ENCODE data around the gene MLLT1.

The MLLT1 gene

DNA sequence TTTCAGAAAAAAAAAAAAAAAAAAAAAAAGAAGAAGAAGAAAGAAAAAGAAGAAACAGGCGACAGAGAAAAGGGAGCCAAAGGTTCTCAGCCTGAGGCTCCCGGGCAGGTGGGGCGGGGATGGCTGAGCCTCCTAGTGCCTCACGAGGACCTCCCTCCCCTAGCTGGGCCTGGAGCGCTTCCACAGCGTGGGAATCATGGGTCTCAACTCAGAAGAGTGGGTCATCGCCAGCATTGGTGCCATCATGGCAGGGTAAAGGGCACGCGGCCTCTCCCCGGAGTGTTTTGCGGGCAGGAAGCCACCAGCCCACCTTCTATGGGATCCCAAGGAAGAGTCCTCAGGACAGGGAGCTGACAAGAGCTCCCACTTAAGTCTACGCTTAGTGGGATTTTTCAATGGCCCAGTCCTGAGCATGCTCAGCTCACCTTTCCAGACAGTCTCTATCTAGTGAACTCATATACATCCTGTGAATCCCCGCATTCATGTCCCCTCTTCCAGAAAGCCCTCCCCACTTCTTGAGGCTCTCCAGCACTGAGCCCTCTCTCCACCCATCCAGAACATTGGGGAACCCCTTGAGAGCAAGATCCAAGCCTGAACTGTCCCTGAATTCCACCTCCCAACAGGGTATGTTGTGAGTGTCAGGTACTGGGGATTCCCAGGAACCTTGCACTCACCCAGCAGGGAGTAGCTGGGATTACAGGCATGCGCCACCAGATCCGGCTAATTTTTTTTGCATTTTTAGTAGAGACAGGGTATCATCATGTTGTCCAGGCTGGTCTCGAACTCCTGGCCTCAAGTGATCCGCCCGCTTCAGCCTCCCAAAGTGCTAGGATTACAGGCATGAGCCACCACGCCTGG, 74.7 kb downstream of the MLLT1 start:
- DNase-seq, result no peak

DNA sequence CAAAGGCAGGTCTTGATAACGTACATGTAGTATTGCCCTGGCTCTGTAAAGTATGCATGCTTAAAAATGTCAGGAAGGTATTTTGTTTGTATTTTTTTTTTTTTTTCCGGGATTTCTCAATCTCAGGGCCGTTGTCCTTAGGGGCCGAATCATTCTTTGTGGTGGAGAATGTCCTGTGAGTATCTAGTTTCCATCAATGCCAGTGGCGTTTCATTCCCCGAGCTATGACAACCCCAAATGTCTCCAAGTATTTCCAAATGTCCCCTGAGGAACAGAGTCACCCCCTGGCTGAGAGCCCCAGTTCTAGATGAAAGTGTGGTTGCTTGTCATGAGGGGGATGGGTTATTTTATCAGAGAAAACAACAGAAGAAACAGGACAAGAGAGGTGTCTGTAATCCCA, 75.6 kb downstream of the MLLT1 start:
- DNase-seq, result no peak

DNA sequence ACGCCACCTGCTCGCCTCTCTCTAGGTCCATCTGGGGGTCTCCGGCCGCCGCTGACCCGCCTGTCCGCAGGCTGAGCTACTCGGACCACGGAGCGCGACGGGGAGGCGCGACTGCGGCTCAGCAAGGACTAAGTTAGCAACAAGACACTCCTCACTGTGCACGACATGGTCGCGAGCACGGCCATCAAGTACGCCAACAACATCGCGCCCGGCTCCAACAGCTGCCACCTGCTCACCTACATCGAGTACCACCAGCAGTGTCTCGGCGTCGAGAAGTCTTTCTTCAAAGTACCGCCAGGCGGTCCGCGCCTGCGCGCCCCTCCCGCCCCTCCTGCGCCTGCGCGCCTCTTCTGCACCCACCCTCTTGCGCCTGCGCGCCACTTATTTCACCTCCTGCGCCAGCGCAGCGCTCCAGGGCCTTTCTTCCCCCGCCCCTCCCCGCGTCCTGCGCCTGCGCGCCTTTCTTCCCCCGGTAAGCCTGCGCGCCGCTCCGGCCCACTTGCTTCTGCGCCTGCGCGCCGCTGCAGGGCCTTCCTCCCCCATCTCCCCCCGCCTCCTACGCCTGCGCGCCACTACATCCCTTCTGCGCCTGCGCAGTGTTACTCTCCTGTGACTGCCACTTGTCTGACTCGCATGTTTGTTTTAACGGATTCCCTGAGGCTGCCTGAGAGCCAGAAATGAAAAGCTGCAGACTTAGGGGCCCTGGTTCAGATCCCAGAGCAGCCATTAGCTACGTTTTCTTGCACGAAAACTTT, 80.4 kb downstream of the MLLT1 start:
- peak; percentile 100 for DNase-seq

DNA sequence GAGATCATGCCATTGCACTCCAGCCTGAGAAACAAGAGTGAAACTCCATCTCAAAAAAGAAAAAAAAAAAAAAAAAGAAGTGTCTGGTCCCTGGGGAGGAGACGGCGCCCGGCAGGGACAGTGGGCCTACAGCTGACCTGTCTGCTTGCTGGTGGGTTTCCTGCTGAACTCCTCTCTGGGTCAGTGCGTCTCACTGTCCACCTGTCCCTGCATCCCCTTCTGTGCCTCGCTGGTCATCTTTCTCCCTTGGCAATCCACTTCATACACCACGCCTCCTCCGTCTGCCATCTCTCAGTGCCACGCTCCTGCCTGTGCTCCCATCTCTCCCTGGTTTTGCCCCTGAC, 80.9 kb downstream of the MLLT1 start:
- no peak for DNase-seq

DNA sequence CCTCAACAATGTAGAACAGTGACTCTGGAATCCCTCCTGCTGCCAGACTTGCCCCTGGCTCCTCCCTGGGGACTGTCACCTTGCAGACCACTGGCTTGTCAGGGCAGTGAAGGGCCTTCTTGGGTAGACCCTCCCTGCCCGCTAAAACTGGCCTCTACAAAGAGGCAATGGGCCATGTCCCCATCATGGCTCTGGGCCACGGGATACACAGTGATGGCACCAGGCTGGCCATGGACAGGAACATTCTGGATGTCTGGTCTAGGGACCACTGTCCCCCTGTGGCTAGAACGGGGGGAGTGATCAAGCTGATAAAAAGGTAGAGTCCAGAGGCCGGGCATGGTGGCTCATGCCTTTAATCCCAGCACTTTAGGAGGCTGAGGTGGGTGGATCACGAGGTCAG, 83.4 kb downstream of the MLLT1 start:
- no peak for DNase-seq

DNA sequence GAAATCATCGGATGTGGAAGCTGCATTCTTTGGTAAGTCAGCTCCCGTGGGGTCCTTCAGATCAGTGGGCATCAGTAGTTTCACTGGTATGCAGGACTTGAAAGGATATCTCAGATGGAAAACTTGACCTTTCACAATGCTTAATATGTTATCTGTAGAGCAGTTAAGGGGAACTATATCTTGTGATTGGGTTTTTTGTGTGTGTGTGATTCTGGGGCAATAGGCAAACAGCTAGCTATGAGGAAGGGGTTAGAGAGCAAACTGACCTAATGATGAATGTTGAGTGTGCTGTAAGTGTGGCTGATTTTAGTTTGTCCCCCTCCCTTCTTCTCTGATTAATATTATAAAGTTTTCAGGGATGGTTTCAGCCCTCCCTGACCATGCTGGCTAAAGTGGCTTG, 91.0 kb downstream of the MLLT1 start:
- no peak for DNase-seq

DNA sequence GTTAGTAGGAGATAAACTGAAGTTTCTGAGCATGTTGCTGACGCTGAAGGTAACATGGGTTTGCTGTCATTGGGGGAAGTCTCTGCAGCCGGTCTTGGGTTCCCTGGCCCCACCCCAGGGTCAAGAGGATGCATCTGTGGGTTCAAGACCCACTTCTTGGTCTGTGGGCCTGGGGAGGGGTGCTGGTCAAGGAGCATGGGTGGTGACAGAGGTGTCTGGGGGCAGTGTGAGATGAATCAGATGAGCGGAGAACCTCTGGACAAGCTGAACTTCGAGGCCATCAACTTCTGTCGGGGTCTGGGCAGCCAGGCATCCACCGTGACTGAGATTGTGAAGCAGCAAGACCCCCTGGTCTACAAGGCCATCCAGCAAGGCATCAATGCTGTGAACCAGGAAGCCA, 92.4 kb downstream of the MLLT1 start:
- no peak for DNase-seq

DNA sequence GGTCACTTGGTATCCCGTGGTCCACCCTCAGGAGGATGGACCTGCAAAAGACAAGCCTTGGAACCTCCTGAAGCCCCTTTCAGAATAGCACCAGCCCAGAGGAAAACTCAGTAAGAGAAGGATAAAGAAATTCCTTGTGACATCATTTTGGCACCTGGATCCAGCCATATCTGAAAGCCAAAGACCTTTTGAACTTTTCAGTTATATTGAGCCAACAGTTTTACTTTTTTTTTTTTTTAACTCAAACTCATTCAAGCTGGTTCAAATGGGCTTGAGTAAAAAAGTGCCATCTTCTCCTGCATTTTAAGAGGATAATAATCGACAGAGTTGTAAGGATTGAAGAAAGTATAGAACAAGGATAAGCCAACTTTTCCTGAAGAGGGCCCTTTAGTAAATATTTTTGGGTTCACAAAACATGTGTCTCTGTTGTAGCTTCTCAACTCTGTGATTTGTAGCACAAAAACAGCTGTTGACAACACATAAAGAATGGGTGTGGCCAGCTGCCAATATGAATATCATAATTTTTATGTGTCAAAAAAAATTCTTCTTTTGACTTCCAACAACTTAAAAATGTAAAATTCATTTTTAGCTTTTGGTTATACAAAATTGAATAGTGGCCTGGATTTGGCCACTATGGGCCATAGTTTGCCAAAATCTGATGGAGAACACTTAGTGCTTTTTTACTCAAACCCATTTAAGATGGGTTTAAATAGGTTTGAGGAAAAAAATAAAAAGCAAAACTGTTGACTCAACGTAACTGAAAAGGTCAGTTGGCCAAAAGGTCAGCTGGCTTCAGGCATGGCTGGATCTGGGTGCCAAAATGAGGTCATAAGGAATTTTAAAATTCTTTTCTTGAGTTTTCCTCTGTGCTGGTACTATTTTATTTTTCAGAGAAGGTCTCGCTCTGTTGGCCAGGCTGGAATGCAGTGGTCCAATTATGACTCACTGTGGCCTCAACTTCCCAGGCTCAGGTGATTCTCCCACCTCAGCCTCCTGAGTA, 93.6 kb downstream of the MLLT1 start:
- no peak for DNase-seq

DNA sequence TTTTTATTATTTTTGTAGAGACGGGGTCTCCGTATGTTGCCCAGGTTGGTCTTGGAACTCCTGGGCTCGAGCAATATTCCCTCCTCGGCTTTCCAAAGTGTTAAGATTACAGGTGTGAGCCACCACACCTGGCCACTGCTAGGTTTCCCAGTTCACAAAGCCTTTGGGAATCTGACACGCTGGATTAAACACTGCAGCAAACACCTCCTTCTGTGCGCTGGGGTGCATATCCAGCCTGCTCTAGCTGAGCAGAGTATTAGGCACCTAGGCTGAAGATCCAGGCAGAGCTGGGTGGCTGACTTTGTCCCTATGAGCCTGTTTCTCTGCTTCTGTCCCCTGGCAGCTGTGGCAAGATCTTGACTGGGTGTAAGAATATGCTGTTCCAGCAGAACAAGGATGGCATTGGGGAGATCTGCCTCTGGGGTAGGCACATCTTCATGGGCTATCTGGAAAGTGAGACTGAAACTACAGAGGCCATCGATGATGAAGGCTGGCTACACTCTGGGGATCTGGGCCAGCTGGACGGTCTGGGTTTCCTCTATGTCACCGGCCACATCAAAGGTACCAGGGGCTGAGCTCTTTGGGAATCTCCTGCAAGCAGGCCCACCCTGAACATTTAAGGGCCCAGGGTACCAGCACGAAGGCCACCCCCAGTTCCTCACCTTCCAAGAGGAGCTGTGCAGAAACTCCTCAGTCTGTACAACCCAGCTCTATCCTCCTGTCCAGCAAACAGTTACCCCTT, 94.5 kb downstream of the MLLT1 start:
- no peak for DNase-seq

DNA sequence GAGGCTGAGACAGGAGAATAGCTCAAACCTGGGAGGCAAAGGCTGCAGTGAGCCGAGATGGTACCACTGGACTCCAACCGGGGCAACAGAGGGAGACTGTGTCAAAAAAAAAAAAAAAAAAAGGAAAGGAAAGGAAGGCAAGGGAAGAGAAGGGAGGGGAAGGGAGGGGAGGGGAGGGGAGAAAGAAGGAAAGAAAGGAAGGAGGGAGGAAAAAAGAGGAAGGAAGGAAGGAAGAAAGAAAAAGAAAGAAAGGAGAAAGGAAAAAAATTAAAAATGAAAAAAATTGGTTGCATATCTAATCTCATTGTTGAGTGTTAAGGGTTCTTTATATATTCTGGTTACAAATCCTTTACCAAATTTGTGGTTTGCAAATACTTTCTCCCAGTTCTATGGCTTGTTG, 98.7 kb downstream of the MLLT1 start:
- DNase-seq, result no peak

DNA sequence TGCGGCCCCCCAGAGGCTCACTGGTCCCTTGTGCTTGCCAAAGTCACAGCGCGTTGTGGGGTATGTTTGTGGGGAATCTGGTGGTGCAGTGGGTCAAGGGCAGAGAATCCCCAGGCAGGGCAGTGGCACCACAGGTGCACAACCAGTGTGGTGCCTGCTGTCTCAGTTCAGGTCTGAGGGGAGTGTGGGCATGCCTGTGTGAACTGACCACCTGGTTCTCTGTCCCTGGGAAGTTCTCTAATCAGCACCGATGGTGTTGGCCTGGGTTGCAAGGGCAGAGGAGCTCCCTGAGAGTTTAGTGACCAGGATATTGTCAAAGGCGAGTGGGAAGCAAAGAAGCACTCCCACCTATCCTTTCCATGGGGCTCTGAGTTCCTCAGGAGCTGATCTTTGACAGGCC, 106.6 kb downstream of the MLLT1 start:
- DNase-seq, result no peak

DNA sequence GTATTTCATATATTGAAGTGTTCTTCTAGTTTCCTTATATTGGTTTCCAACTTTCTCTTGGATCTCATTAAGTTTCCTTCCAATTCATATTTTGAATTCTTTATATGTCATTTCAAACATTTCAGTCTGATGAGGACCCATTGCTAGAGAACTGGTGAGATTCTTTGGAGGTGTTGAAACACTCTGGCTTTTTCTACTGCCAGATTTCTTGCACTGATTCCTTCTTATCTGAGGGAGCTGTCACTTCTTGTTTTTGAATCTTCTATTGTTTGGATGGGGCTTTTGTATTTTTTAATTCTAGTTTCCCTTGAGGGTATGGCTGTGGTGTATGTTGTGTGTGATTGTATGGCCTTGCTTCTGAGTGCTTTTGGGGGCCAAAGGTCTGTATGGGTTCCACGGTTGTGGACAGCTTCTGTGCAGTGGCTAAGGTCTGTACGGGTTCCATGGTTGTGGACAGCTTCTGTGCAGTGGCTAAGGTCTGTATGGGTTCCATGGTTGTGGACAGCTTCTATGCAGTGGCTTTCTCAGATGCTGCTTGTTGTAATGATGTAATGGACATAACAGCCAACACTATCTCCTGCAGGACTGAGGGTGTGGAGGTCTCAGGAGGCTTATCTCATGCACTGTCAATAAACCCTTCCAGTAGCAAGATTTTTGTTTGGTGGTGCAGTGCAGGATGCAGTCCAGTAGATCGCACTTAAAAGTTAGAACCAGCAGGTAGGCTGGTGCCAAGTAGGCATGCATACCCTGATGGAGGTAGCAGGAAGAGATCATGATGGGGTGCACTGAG, 107.5 kb downstream of the MLLT1 start:
- DNase-seq, result no peak

DNA sequence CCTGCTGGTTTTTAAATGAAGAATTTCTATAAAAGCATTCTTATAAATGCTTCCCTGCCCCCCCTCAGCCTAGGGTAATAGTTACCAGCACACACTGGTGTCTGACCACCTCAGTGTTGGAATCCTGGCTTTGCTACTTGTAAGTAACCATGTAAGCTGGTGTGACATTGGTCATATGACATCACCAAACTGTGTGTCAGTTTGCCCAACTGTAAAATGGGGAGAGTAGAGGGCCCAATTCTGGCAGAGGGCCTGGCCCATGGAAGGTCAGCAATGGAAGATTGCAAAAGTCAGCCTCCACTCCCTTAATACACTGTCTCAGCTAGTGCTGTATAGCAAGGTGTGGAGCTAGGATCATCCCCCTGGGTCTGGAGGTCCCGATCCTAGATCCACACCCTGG, 112.7 kb downstream of the MLLT1 start:
- DNase-seq, result no peak

DNA sequence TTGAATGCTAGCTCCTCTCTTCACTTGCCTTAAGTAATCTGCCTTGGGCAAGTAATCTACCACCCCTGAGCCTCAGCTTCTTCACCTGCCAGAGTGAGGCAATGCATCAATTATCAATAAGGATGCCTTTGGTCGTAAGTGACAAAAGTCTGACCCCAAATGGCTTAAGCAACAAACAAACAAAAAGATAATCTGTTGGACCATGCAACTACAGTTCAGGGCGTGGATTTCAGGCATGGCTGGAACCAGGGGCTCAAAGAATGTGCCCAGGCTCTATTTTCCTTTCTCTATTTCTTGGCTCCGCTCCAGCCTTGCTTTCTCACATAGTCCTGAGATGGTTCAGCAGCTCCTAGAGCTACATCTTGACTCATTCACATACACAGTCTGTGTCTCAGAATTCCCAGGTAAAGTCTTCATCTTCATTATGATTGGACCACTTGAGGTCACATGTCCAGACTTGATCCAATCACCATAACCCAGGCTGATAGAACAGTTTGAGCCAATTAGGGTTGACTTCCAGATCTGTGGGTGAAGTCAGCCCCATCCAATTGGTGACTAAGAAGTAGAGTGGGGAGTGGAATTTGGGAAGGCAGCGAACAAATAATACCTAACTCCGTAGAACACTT, 114.8 kb downstream of the MLLT1 start:
- DNase-seq, result no peak

DNA sequence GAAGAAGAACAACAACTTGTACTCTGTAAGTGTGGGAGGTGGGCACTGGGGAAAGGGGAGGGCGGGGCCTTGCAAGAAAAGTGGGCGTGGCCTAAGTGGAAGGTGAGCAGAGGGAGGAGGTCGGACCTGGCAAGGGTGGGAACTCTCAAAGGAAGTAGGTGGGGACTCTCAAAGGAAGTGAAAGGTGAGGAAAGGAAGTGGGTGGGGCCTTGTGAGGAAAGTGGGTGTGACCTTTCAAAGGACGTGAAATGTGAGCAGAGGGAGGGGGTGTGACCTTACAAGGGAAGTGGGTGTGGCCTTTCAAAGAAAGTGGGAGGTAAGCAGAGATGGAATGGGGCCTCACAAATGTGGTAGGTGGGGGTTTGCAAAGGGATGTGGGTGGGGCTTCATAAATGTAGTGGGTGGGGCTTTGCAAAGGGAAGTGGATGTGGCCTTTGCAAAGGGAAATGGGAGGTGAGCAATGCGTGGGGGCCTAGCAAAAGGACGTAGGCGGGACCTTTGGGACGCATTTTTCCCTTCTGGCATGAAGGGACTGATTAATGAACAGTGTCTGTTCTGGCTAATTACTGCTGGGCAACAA, 118.4 kb downstream of the MLLT1 start:
- no peak for DNase-seq

Data from NCI-H1417 treated with DMSO at 0.1 percent for 48 hours (cell line).